PC-3 (cell line): ENCODE data around the gene EXOC4.

ENCODE experiments used
- EZH2 ChIP-seq: fragments of 300-600 bp; sonication (generic); IDR thresholded peaks from one replicate; pipeline ENCODE4 v1.6.1; 2017; ENCODE audit warnings: antibody characterized with exemption, mild to moderate bottlenecking, low read length; ENCODE audit not compliant: unreplicated experiment
- TF ChIP-seq, protein P1 (sequence below): fragments of 300-600 bp; sonication (generic); conservative IDR thresholded peaks from 2 replicates; pipeline ENCODE4 v1.5.1; 2017; ENCODE audit warnings: antibody characterized with exemption, low read depth, mild to moderate bottlenecking, low read length

DNA sequence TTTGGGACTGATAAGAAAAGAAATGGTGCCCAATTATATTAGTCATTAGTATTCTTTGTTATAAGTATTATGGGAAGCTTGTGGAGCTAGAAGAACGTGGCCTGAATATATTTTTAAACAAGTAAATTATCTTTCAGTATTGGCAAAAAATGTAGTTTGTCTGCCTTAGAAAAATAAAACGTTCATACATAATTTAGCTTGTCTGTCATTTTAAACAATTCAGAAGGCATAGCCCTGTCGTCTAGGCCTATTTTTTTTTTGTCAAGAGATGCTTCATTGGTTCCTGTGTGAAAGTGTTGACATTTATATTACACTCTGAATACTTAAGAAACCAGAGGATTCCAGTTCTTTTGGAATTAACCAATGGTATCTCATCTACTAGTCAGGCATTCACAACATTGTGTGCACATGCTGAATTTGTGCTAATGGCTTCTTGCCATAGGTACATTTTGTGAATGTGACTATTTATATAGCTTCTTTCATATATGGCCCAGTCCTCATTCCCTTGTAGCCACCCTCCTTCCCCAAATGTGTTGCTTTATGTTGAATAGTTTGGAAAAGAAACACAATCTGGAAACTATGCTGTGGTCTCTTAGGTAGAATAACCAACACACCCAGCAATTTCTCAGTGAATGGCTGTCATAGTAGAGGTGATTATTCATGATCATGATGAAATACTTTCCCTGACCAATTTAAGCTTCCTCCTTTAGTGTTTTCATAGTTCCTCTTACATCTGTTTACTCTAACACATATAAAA lies 435.8 kb downstream of the EXOC4 start:
- TF ChIP-seq, protein P1, sequence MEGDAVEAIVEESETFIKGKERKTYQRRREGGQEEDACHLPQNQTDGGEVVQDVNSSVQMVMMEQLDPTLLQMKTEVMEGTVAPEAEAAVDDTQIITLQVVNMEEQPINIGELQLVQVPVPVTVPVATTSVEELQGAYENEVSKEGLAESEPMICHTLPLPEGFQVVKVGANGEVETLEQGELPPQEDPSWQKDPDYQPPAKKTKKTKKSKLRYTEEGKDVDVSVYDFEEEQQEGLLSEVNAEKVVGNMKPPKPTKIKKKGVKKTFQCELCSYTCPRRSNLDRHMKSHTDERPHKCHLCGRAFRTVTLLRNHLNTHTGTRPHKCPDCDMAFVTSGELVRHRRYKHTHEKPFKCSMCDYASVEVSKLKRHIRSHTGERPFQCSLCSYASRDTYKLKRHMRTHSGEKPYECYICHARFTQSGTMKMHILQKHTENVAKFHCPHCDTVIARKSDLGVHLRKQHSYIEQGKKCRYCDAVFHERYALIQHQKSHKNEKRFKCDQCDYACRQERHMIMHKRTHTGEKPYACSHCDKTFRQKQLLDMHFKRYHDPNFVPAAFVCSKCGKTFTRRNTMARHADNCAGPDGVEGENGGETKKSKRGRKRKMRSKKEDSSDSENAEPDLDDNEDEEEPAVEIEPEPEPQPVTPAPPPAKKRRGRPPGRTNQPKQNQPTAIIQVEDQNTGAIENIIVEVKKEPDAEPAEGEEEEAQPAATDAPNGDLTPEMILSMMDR = no peak
- no peak for TF ChIP-seq EZH2
